HEK293 (cell line): ENCODE results near the gene RXFP4.

ENCODE experiments used
- CTCF ChIP-seq: fragments of 450-650 bp; formaldehyde crosslinking; IDR thresholded peaks from 2 replicates; pipeline ENCODE4 v1.5.1; 2016; ENCODE audit warnings: missing biosample characterization, missing genetic modification characterization
- KLF10 ChIP-seq: fragments of 450-650 bp; IDR thresholded peaks from 2 replicates; pipeline ENCODE4 v1.5.1; 2018; ENCODE audit warnings: missing biosample characterization, mild to moderate bottlenecking, missing genetic modification characterization
- KLF16 ChIP-seq: fragments of 450-650 bp; formaldehyde crosslinking; IDR thresholded peaks from 2 replicates; pipeline ENCODE4 v1.5.1; 2017; ENCODE audit warnings: missing biosample characterization, missing genetic modification characterization
- YY1 ChIP-seq: fragments of 450-650 bp; formaldehyde crosslinking; IDR thresholded peaks from 2 replicates; pipeline ENCODE4 v1.5.1; 2018; ENCODE audit warnings: missing biosample characterization, missing genetic modification characterization
- ZNF274 ChIP-seq, 2 experiments: fragments of 200-500 bp in 1 of 2; fragments of 450-650 bp in 1 of 2; sonication (Bioruptor generic) in 1 of 2; formaldehyde crosslinking in 1 of 2; IDR thresholded peaks; 2 replicates each; pipeline versions ENCODE4 v1.5.1 to v1.6.1; 2014 to 2016; ENCODE audit warnings: borderline replicate concordance in 1 of 2, inconsistent platforms in 1 of 2, low read length in 1 of 2, missing biosample characterization in 1 of 2, missing genetic modification characterization in 1 of 2
- ZNF623 ChIP-seq: fragments of 450-650 bp; formaldehyde crosslinking; IDR thresholded peaks from 2 replicates; pipeline ENCODE4 v1.5.1; 2016; ENCODE audit warnings: missing biosample characterization, missing genetic modification characterization

- TF ChIP-seq KLF10 (tag by site-specific recombination) (no peak), CTCF (no peak), YY1 (tag by site-specific recombination) (no peak), ZNF274 (IDR thresholded peaks at IDR 0.05; ENCODE audit: low read length) (no peak), ZNF274 (tag by site-specific recombination; IDR thresholded peaks at IDR 0.05; ENCODE audit: borderline replicate concordance) (no peak), ZNF623 (tag by site-specific recombination) (no peak), KLF16 (tag by site-specific recombination) (no peak)
These were observed 9.0 kb upstream of the RXFP4 start for GRCh38 chr1:155932487-155932886.
